Stimulated activated CD8-positive, alpha-beta memory T cell treated with anti-CD3 and anti-CD28 coated beads, Interleukin-15, amount 100 ng/mL, for 48 hours (primary cell): ENCODE data around the gene NAT8L.

ENCODE experiments used
- DNase-seq, 2 donors: peaks; one replicate each; pipeline ENCODE4 v3.0.0-alpha.2; 2020; ENCODE audit warnings: low read depth in 2 of 2

The NAT8L gene

DNA sequence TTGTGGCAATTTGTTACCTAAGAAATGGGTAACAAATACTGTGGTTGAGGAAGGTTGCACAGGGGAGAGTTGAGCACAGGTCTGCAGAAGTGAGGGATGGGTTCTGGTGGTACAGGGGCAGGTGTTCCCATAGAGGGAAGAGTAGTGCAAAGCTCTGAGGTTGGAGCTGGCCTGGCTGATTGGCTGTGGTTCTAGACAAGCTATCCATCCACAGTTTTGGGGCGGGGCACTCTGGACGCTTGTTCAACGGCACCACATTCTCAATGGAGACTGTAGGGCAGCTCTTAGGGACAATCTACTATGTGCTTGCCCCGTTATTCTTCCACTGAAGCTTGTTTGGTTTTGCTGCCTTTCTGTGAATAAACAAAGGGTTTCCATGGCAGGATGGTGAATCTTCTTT, 35.4 kb downstream of the NAT8L start:
- DNase-seq = no peak

- DNase-seq = no peak
Measured at GRCh38 chr4:2095236-2096072, 36.3 kb downstream of the NAT8L start.

DNA sequence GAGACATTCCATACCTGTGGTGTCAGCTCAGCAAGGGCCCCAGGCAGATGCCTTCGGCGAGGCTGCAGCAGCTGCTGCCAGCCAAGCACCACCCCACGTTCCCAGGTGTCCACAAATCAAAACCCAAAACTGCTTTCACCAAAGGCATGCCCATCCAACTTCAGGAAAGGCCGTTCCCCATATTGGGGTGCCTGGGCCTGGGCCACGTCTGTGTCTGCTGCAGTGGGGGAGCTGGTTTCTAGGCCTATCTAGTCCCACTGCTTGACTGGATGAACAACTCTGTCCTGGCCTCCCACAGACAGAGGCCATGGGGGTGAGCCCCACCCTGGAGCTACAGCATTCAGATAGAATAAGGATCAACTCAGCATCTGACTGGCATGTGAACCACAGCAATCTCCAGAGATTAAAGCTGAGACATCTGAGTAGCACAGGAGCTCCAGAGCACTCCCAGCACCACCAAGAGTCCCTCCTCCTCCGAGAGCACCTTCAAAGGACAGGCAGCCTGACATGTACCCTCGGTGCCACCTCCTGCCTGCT, 37.0 kb downstream of the NAT8L start:
- no peak for DNase-seq

- no peak for DNase-seq
Measured at GRCh38 chr4:2101346-2102044, 42.4 kb downstream of the NAT8L start.

GRCh38 chr4:2102045-2102883, 43.1 kb downstream of the NAT8L start:
- no peak for DNase-seq

GRCh38 chr4:2103127-2103842, 44.2 kb downstream of the NAT8L start:
- no peak for DNase-seq

DNA sequence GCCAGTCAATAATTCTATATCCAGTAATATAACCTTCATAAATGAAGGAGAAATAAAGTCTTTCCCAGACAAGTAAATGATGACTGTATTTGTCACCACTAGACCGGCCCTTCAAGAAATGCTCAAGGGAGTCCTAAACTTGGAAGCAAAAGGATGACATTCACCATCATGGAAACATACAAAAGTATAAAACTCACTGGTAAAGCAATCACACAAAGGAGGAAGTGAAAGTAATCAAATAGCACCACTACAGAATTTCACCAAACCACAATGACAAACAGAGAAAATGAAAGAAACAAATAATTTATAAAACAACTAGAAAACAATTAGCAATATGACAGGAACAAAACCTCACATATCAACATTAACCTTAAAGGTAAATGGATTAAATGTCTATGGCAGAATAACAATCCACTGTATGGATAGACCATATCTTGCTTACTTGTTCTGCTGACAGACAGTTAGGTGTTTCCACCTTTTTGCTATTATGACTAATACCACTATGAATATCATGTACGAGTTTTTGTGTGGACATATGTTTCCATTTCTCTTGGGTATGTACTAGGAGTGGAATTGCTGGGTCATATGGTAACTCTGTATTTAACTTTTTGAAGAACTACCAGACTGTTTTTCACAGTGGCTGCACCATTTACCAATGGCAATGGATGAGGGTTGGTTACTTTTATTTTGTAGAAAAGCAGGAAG, 44.9 kb downstream of the NAT8L start:
- DNase-seq = no peak

- no peak for DNase-seq
Measured at GRCh38 chr4:2104556-2105345, 45.6 kb downstream of the NAT8L start.

DNA sequence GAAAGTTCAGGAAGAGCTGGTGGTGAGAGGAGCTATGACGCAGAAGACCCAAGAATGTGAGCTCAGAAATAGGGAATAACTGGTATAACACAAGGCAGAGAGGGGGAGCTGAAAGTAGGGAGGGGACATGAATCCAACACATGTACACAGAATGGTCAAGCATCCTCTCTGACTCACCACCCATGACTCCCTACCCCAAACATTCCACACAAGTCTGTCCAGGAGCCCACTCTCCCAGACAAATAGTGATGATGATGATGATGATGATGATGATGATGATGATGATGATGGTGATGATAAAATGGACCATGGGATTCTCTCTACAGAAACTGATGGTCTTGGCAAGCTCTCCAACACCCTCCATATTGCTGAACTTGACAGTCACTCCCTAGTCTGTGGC, 46.4 kb downstream of the NAT8L start:
- no peak for DNase-seq

DNA sequence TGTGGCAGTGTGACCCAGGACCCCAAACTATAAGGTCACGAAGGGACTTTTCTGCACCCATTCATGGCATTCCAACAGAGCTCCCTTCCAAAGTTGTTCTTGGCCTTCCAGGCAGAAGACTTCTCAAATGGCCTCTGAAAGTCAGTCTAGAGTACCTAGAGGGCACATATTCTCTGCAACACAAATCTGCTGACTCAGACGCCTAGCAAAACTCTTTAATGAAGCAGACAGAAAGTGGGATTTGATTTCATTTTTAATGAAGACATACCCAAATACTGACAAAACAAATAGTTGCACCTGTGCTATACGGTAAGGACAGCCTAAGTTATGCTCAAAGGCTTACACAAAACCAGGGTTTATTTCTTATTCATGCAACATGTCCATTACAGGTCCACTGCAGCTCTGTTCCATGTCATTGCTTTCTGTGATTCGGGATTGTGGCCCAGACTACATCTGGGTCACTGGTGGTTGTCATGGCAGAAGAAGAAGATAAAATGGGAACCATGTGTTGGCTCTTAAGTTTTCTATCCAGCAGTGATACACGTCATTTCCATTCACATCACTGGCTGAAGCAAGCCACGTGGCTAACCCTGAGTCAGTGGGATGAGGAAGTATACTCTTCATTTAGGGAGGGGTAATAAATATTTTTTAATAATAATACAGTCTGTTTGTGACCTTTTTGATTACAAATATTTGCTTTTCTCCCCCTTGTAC, 57.7 kb downstream of the NAT8L start:
- no peak for DNase-seq
